ENCODE measurements around the gene CES4A.
A peak's percentile ranks its signal among the peaks of the same experiment; 100 is the strongest.
"Not testable (repeated sequence)": the region's sequence is repeated elsewhere in the genome, so short reads cannot be mapped to it uniquely, and the experiment has no call there.

CES4A gene

GRCh38 chr16:66948134-66948836 lies 40.1 kb upstream of the CES4A start:
- Histone ChIP-seq H3K9me3 (ENCODE audit: insufficient read depth, low read depth, low read length) (no peaks in the 10 kb centered on the region), H3K27me3 (ENCODE audit: insufficient read depth, low read length) (peaks cover 55% of the 10 kb centered on the region), H3K9ac (ENCODE audit: low read depth, low read length) (no peak overlapping the region), H3K4me3 (ENCODE audit: low read length) (peak overlapping the region; percentile 64), H3K27ac (ENCODE audit: low read length) (no peak overlapping the region), H3K4me1 (ENCODE audit: insufficient read depth, low read length) (no peaks in the 10 kb centered on the region; the same call in 1 of the 2 replicates), H3K36me3 (ENCODE audit: insufficient read depth, low read depth, low read length) (0 out of 2 replicates have a peak, but pooled peaks cover 1% of the 10 kb centered on the region)

DNA sequence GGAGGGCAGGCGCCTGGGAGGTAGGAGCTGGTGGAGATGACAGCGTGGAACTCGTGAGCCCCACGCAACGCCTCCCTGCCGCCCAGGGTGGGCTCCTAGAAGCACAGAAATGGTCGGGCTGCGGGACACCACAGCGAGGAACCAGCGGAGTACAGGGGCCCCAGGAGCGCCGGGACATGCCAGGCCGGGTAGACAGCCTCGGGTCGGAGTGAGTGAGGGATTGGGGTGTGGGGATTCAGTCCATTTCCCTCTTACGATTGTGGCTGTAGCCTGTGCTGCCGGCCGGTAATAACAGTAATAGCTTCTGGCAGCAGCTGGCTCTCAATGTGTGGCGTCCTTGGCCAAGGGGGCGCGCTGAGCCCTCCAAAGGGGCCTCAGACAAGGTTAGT lies 39.6 kb upstream of the CES4A start:
- Histone ChIP-seq H3K4me3 (ENCODE audit: low read length) (peak overlapping the region; percentile 64; the same call in 1 of the 2 replicates), H3K4me1 (ENCODE audit: insufficient read depth, low read length) (no peaks in the 10 kb centered on the region; the same call in 1 of the 2 replicates), H3K27me3 (ENCODE audit: insufficient read depth, low read length) (peaks cover 55% of the 10 kb centered on the region), H3K36me3 (ENCODE audit: insufficient read depth, low read depth, low read length) (no peaks in the 10 kb centered on the region), H3K9me3 (ENCODE audit: insufficient read depth, low read depth, low read length) (no peaks in the 10 kb centered on the region), H3K9ac (ENCODE audit: low read depth, low read length) (no peak overlapping the region), H3K27ac (ENCODE audit: low read length) (no peak overlapping the region)

- Histone ChIP-seq H3K9me3 (ENCODE audit: insufficient read depth, low read depth, low read length) (no peaks in the 10 kb centered on the region), H3K27ac (ENCODE audit: low read length) (no peak overlapping the region), H3K27me3 (ENCODE audit: insufficient read depth, low read length) (peaks cover 55% of the 10 kb centered on the region), H3K4me1 (ENCODE audit: insufficient read depth, low read length) (no peaks in the 10 kb centered on the region; the same call in 1 of the 2 replicates), H3K36me3 (ENCODE audit: insufficient read depth, low read depth, low read length) (no peaks in the 10 kb centered on the region), H3K9ac (ENCODE audit: low read depth, low read length) (no peak overlapping the region), H3K4me3 (ENCODE audit: low read length) (no peak overlapping the region)
These were observed 38.9 kb upstream of the CES4A start for GRCh38 chr16:66949472-66949871.

GRCh38 chr16:66950437-66950836 lies 38.0 kb upstream of the CES4A start:
- H3K27ac ChIP-seq (ENCODE audit: low read length), result no peak overlapping the region
- no peaks in the 10 kb centered on the region for H3K9me3 ChIP-seq (ENCODE audit: insufficient read depth, low read depth, low read length)
- H3K4me1 ChIP-seq (ENCODE audit: insufficient read depth, low read length), result no peaks in the 10 kb centered on the region; the same call in 1 of the 2 replicates
- no peak overlapping the region for H3K4me3 ChIP-seq (ENCODE audit: low read length)
- no peaks in the 10 kb centered on the region for H3K36me3 ChIP-seq (ENCODE audit: insufficient read depth, low read depth, low read length)
- H3K27me3 ChIP-seq (ENCODE audit: insufficient read depth, low read length), result peaks cover 55% of the 10 kb centered on the region
- H3K9ac ChIP-seq (ENCODE audit: low read depth, low read length), result no peak overlapping the region

DNA sequence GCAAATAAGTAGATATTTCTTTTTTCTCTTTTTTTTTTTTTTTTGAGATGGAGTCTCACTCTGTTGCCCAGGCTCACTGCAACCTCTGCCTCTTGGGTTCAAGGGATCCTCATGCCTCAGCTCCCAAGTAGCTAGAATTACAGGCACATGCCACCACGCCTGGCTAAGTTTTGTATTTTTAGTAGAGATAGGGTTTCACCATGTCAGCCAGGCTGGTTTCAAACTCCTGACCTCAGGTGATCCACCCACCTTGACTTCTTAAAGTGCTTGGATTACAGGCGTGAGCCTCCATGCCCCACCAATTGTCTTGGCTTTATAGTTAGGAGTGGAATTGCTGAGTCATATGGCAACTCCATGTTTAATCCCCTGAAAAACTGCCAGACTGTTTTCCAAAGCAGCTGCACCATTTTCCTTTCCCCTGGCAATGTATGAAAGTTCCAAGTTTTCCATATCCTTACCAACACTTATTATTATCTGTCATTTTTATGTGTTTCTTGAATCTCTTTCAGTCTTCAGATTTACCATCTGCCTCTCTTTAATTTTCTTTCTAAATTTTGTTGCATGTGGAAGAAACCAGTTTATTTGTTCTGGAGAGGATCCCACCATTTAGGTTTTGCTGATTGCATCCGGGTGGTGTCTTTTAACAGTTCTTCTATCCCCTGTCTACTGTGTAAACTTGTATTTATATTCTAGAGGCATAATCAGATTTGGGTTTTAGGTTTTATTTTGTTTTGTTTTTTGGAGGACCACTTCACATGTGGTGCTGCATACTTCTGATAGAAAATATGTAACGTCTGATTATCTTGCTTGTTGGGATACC lies 37.2 kb upstream of the CES4A start:
- H3K27ac ChIP-seq (ENCODE audit: low read length), result no peak overlapping the region
- H3K9ac ChIP-seq (ENCODE audit: low read depth, low read length), result no peak overlapping the region
- H3K4me1 ChIP-seq (ENCODE audit: insufficient read depth, low read length), result no peaks in the 10 kb centered on the region; the same call in 1 of the 2 replicates
- H3K9me3 ChIP-seq (ENCODE audit: insufficient read depth, low read depth, low read length), result no peaks in the 10 kb centered on the region
- H3K36me3 ChIP-seq (ENCODE audit: insufficient read depth, low read depth, low read length), result no peaks in the 10 kb centered on the region
- H3K4me3 ChIP-seq (ENCODE audit: low read length), result no peak overlapping the region
- peaks cover 55% of the 10 kb centered on the region for H3K27me3 ChIP-seq (ENCODE audit: insufficient read depth, low read length)

DNA sequence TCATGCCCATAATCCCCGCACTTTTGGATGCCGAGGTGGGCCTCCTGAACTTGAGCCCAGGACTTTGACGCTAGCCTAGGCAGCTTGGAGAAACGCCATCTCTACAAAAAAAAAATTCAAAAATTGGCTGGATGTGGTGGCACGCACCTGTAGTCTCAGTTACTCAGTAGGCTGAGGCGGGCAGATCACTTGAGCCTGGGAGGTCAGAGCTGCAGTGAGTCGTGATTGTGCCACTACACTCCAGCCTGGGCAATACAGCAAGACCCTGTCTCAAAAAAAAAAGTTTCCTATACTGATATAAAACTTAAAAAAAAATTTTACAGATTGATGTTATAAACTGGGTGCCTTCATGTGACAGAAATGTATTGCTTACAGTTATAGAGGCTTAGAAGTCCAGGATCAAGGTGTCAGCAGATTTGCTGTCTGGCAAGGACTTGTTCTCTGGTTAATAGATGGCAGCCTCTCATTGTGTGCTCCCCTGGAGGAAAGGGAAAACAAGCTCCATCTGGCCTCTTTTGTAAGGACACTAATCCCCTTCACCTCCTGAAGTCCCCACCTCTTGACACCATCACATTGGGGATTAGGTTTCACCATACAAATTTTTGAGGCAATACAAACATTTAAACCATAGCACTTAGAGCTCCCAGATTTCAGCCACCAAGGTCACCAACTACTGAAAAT lies 35.8 kb upstream of the CES4A start:
- Histone ChIP-seq H3K9ac (ENCODE audit: low read depth, low read length) (no peak overlapping the region), H3K27ac (ENCODE audit: low read length) (no peak overlapping the region), H3K36me3 (ENCODE audit: insufficient read depth, low read depth, low read length) (no peaks in the 10 kb centered on the region), H3K27me3 (ENCODE audit: insufficient read depth, low read length) (peaks cover 44% of the 10 kb centered on the region), H3K9me3 (ENCODE audit: insufficient read depth, low read depth, low read length) (no peaks in the 10 kb centered on the region), H3K4me3 (ENCODE audit: low read length) (no peak overlapping the region), H3K4me1 (ENCODE audit: insufficient read depth, low read length) (no peaks in the 10 kb centered on the region; the same call in 1 of the 2 replicates)

DNA sequence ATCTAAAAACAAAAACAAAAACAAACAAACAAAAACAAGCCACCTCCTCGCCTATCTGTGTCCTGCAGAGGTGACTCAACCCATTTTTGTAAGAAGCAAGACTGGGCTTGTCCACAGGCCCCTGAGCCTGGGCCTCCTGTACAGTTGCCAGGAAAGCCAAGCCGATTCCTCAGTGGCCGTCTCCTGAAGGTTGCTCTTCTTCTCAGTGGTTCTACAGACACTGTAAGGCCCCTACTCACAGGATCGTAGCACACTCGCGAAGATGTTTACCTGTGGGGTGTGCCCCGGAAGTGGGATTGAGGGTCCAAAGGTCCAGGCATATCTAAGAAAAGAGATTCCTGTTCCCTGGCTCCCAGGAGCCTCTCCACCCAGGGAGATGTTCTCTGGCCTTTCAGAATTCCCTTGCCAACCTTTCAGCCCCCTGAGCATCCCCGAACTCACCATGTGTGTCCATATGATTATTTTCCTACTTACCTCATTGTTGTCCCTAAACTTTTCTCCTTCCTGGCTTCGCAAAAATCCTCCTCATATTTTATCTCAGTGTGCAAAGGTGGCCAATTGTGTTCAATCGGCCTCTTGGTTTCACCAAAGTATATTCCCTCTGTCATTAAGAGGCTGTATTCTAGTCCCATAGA lies 34.8 kb upstream of the CES4A start:
- H3K9me3 ChIP-seq (ENCODE audit: insufficient read depth, low read depth, low read length), result no peaks in the 10 kb centered on the region
- H3K4me1 ChIP-seq (ENCODE audit: insufficient read depth, low read length), result no peaks in the 10 kb centered on the region; the same call in 1 of the 2 replicates

GRCh38 chr16:66954097-66954659 lies 34.2 kb upstream of the CES4A start:
- Histone ChIP-seq H3K4me3 (ENCODE audit: low read length) (no peak overlapping the region), H3K27me3 (ENCODE audit: insufficient read depth, low read length) (peaks cover 28% of the 10 kb centered on the region), H3K9ac (ENCODE audit: low read depth, low read length) (no peak overlapping the region), H3K4me1 (ENCODE audit: insufficient read depth, low read length) (no peaks in the 10 kb centered on the region), H3K36me3 (ENCODE audit: insufficient read depth, low read depth, low read length) (no peaks in the 10 kb centered on the region), H3K27ac (ENCODE audit: low read length) (no peak overlapping the region), H3K9me3 (ENCODE audit: insufficient read depth, low read depth, low read length) (no peaks in the 10 kb centered on the region)

More for the DNA sequence above, 34.8 kb upstream of the CES4A start:
- Histone ChIP-seq H3K9ac (ENCODE audit: low read depth, low read length) (no peak overlapping the region), H3K27ac (ENCODE audit: low read length) (no peak overlapping the region), H3K36me3 (ENCODE audit: insufficient read depth, low read depth, low read length) (no peaks in the 10 kb centered on the region), H3K27me3 (ENCODE audit: insufficient read depth, low read length) (peaks cover 34% of the 10 kb centered on the region), H3K4me3 (ENCODE audit: low read length) (no peak overlapping the region)

DNA sequence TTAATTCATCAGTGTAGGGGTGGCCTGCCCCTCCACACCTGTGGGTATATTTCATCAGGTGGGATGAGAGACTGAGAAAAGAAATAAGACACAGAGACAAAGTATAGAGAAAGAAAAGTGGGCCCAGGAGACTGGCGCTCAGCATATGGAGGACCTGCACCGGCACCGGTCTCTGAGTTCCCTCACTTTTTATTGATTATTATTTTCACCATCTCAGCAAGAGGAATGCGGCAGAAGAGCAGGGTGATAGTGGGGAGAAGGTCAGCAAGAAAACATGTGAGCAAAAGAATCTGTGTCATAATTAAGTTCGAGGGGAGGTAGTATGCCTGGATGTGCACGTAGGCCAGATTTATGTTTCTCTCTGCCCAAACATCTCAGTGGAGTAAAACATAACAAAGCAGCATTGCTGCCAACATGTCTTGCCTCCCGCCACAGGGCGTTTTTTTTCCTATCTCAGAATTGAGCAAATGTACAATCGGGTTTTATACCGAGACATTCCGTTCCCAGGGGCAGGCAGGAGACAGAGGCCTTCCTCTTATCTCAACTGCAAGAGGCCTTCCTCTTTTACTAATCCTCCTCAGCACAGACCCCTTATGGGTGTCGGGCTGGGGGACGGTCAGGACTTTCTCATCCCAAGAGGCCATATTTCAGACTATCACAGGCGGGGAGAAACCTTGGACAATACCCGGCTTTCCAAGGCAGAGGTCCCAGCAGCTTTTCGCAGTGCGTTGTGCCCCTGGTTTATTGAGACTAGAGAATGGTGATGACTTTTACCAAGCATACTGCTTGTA lies 32.8 kb upstream of the CES4A start:
- H3K27me3 ChIP-seq (ENCODE audit: insufficient read depth, low read length), result peaks cover 14% of the 10 kb centered on the region
- H3K9ac ChIP-seq (ENCODE audit: low read depth, low read length); H3K36me3 ChIP-seq (ENCODE audit: insufficient read depth, low read depth, low read length); H3K4me1 ChIP-seq (ENCODE audit: insufficient read depth, low read length); H3K27ac ChIP-seq (ENCODE audit: low read length); H3K4me3 ChIP-seq (ENCODE audit: low read length); H3K9me3 ChIP-seq (ENCODE audit: insufficient read depth, low read depth, low read length): not testable (repeated sequence)

- not testable (repeated sequence) for H3K27me3 ChIP-seq (ENCODE audit: insufficient read depth, low read length); H3K9ac ChIP-seq (ENCODE audit: low read depth, low read length); H3K36me3 ChIP-seq (ENCODE audit: insufficient read depth, low read depth, low read length); H3K9me3 ChIP-seq (ENCODE audit: insufficient read depth, low read depth, low read length); H3K27ac ChIP-seq (ENCODE audit: low read length); H3K4me3 ChIP-seq (ENCODE audit: low read length); H3K4me1 ChIP-seq (ENCODE audit: insufficient read depth, low read length)
These were observed 32.3 kb upstream of the CES4A start for GRCh38 chr16:66956154-66956457.
